GM18870 (cell line): Measurements from ENCODE around the gene TRPV4.

Source experiments
- ATAC-seq: cut with Tn5 transposase; IDR thresholded peaks from one replicate; pipeline ENCODE4 v1.9.1; 2021; ENCODE audit warnings: moderate library complexity; ENCODE audit not compliant: unreplicated experiment

The TRPV4 gene

DNA sequence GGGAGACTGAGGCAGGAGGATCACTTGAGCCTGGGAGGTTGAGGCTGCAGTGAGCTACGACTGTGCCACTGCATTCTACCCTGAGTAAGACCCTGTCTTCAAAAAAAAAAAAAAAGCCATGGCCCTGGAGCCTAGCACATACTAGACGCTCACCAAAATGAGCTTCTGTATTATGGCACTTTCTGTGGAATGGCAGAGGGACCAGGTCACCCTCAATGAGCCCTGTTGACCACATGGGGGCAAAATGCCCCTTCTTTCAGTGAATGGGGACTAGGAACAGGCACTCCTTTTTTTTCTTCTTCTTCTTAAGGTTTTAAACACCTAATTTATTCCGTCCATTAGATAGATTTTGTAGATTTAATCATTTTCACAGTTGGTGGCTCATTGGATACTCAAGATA, 69.1 kb downstream of the TRPV4 start:
- ATAC-seq: no peak

DNA sequence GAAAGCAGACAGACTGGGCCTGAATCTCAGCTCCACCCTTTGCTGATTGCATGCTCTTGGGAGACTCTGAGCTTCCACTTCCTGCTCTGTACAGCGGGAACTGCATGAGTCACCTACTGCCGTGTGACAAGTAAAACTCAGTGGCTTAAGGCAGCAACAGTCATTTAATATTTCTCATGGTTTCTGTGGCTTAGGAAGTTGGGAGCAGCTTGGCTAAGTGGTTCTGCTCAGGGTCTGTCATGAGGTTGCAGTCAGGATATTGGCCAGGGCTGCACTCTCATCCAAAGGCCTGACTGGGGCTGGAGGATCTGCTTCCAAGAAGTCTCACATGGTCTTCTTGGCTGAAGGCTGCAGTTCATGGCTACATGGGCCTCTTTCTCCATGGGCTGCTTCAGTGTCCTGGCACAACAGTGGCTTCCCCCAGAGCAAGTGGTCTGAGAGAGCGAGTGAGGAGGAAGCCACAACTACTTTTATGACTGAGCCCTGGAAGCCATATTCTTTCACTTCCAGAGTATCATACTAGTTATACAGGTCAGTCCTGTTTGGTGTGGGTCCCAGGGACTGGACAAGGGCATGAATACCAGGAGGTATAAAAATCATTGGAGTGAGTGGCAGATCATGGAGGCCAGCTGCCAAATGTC, 69.9 kb downstream of the TRPV4 start:
- ATAC-seq: no peak

DNA sequence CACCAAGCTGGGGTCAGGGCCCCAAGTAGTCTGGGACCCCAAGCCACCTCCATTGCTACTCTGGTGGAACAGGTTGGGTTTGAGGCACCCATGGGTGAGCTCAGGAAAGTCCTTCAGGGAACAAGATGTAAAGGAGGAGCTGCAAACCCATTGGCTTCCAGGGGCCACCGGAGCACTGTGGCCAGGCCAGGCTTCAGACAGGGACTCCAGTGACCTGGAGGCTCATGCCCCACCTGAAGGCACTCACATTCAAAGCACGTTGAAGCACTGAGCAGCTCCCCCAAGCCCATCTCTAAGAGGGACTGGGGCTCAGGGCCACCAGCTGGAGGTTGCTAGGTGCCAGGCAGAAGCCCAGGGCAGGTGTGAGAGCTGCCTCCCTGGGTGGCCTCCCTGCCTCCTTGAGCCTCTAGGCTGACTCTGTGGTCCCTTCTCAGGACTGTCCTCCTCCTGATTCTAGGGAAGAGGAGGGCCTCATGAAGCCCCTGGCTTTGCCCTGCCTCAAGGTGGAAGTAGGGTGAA, 70.5 kb downstream of the TRPV4 start:
- ATAC-seq: no peak

DNA sequence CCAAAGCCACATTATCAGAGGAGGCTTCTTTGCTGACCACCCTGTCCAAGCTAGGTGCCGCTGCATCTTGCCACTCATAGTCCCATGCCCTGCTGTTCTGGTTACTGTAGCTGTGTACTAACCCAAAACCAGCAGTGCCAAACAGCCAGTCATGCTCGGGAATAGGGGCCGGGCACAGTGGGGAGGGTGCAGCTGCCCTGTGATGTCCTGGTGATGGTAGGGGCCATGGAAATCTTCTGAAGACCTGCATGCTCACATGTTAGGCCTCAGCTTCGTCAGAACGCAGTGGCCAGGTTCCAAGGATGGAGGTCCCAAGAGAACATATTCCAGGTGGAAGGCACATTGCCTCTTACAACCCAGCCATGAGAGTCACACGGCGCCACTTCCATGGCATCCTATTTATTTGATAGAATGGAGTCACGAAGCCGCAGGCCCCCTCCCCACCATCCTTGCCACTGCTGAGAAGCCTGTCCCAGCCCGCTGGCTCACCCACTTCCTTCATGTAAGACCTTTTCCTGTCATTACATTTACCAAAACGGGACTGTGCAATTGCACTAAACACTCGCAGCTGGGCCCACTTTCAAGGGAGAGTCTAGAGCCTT, 71.0 kb downstream of the TRPV4 start:
- ATAC-seq: no peak

DNA sequence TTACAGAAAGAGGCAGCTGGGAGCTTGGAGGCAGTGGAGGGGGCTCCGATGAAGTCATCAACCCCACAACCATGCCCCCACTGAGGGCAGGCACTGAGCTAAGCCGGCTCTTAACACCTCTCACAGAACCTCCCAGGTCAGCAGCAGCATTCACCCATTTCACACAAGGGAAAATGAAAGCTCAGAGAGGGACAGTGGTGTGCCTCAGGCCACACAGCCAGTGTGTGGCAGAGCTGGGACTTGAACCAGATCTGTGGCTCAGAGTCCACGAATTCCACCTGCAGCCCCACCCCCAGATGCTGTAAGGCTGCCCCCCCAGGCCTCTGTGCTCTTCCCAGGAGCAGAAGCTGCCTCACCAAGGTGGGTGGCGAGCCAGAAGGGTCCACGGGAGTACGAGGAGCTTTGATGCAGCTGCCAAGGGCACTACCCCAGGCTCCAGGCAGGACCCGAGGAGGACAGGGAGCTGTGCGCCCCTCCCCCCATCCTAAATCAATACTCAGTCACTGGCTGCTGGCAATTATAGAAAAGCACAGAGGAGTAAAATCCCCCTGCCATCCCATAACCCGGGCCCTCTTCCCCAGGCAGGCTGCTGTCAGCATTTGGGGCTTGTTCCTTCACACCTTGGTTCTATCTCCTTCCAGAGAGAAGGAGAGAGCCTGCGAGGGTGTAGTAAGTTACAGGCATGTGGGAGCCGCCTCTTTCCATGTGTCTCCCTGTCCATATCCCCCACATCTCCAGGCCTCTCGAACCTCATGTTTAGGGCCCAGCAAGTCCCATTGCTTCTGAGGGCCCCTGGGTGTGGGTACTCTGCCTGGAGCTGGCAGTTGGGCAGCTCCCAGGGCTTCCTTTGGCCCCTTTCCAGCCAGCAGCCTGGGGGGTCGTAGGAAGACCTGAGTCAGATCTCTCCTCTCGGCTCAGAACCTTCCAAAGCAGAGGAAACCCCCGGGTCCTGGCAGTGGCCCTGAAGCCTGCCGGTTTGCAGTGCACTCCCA, 72.0 kb downstream of the TRPV4 start:
- no peak for ATAC-seq

DNA sequence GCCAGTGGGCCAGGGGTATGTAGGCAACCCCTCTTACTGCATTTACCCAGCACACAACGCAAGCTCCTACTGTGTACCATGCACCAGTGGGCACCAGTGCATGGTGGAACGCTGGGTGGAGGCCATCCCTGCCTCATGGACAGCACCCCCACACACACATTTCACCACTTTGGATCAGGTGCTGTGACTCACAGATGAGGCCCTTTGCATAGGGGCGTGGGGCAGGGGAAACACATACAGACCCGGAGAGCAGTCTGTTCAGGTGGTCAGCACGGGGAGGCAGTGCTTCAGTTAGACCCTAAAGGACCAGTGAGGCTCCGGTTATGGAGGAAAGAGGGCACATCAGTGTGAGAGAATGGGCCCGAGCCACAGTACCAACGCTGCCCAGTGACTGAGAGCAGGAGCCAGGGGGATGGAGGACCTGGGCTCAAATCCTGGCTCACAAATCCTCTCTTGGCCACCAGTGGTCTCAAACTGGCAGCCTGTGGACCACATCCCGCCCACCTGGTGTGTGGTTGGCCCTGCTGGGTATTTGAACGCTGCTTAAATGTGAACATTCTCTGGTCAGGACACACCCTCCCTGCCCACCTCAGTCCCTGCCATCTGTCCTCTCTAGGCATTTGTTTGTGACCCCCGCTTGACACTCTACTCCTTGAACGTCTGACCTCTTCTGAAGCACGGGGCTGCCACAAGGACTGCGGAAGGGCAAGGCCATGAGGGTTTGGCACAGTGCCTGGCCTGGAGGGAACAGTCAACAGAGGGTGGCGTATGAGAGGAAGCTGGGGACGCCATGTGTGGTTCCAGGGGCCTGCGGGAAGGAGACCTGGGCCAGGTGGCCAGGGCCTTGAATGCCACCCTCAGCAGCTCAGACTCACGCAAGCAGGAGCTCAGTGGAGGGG, 72.9 kb downstream of the TRPV4 start:
- no peak for ATAC-seq

DNA sequence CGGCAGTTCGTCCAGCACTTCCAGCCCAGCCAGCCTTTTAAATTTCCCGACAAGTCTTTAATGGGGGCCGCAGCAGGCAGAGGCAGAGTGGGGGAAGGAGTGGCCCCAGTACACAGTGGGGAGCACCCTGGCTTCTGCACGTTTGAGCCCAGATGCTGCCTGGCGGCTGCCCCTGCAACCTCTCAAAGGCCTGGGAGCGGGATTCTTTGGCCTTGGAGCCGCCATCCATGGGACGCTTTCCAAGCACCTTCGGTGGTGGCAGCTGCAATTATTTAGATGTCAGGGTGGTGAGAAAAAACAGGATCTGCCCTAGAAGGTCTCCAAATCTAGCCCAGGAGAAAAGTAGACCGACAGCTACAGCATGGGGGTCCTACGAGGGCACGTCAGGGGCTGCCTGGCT, 73.6 kb downstream of the TRPV4 start:
- no peak for ATAC-seq

DNA sequence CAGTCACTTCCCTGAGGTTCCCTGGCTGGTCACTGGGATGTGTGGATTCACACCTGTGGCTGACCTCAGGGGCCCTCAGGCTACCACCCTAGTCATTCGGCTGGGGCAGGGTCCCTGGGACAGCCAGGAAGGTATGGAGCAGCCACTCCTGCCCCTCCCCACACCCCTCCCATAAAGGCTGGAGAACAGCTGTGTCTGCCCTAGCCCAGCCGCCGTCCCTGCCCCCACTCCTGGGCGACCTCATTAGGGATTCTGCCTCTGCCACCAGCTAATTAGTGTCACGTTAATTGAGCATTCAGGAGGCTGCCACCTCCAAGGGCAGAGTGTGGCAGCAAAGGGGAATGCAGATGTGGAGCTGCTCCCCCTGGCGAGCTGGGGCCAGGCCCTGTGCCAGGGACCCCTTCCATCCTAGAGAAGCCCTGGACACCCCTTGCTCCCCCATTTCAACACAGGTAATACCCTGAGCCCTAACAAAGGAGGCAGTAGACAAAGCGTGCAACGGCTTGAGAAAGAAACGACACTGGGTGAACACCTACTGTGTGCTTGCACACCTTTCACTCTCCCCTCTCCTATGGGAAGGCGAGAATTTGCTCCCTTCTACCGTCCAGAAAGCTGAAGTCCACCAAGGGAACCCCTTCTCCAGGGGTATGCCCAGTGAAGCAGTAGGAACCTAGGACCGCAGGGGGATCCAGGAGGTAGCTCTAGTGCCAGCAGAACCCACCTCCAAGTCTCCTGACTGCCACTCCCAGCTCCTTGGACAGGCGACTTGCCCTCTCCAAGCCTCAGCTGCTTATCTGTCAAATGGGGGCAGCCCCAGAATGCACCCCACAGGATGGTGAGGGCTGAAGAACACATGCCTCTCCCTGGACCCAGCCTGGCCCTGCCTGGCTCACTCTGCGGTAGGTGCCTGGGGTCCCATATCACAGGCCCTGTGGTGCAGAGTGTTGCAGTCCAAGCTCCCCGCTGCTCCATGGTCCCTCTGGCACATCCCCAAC, 74.5 kb downstream of the TRPV4 start:
- no peak for ATAC-seq

DNA sequence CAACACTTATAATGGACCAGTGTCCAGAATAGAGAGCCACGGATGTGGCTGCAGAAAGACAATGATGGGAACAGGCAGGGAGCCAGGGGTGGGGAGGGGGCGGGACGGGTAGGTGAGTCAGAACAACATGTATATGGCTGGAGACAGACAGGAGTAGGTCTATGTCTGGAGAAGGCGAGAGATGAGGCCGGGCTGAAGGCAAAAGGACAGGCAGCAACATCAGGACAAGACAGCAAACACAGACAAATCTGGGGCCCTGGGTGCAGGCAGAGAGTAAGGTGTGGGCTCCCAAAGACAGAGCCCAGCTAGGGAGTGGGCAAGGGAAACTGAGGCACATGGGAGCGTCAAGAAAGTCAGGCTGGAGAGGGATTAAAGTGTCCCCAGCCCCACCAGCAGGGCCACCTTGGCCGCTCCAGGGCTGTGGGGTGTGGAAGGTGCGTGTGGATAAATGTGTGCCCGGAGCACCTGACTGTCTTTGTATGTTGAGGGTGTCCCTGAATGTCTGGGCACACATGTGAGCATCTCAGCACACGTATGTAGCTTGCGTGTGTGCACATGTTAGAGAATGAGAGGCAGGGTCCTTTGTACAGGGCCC, 75.4 kb downstream of the TRPV4 start:
- ATAC-seq: no peak

DNA sequence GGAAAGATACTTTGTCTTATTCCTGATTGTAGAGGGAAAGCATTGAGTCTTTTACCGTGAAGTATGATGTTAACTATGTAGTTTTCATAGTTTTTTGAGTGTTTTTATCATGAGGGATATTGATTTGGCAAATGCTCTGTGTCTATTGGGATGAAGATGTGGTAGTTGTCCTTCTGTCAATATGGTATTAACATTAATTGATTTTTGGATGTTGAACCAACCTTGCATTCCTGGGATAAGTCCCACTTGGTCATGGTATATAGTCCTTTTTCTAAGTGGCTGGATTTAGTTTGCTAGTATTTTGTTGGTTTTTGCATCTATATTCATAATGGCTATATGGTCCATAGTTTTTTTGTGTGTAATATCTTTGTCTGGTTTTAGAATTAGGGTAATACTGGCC, 76.7 kb downstream of the TRPV4 start:
- no peak for ATAC-seq

DNA sequence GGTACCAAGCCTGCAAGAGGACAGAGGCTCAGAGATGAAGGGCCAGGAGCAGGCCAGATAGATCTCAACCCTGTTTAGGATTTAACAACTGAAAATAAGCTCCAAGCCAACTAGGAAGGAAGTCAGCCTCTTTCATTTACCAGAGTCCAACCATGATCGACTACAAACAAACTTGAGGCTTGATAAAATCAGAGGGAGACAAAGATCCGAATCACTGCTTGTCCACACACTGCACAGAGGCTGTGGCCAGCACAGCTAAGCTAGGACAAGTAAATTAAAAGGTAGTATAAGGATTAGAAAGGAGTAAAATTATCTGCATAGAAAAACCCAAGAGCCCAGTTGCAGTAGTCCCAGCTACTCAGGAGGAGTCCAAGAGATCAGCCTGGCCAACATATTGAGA, 79.2 kb downstream of the TRPV4 start:
- no peak for ATAC-seq

DNA sequence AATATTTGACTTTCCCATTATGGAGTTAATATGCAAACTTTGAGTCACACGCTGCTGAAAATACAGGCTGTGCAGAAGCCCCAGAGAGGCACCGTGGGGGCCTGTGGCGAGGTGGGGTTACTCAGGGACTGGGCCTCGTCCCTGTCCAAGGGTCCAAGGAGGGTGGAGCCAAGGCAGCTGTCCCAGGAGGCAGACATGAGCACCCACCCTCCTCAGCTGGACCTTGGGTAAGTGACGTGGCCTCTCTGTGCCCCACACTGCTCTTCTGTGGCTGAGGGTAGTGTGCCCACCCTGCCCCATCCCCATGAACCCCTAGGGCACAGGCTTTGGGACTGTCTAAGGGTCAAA, 80.2 kb downstream of the TRPV4 start:
- ATAC-seq: no peak

DNA sequence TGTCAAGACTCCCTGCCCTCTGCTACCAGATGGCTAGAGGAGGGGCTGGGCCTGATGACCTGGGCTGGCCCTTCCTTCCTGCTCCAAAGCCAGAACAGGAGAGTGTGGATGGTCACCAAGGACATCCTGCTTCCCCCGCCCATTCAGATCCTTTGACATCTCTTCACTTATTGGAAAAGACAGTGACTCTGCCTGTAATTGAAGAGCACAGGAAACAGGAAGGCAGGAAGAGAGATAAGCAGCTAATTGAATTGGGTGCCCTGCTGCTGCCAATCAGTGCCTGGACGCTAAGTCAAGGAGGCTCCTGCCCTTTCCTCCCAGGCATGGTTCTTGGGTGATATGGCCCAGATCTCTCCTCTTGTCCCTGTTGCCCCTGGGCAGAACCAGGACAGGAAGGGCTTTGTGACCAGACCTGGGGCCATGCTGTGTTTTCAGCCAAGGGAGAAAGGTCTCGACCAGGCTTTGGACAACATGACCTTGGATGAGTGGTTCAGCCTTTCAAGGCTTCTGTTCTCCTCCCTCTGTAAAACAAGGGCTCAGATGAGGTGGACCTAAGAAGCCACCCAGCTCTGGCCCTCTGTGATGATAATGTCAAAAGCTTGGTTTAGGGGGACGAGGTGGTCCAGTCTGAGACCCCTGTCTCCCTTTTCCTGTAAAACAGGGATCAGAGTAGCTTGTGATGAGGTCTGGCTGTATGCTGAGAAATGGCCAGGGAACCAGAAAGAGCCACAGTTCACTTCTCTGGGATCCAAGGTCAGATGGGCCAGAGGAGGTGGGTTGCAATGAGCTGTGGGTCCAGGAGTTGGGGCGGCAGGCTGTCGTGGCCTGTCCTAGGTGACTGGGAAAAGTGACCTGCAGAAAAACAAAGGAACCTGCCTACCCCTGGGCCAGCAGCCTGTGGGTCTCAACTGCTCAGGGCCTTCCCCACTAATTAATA, 80.8 kb downstream of the TRPV4 start:
- ATAC-seq: no peak

DNA sequence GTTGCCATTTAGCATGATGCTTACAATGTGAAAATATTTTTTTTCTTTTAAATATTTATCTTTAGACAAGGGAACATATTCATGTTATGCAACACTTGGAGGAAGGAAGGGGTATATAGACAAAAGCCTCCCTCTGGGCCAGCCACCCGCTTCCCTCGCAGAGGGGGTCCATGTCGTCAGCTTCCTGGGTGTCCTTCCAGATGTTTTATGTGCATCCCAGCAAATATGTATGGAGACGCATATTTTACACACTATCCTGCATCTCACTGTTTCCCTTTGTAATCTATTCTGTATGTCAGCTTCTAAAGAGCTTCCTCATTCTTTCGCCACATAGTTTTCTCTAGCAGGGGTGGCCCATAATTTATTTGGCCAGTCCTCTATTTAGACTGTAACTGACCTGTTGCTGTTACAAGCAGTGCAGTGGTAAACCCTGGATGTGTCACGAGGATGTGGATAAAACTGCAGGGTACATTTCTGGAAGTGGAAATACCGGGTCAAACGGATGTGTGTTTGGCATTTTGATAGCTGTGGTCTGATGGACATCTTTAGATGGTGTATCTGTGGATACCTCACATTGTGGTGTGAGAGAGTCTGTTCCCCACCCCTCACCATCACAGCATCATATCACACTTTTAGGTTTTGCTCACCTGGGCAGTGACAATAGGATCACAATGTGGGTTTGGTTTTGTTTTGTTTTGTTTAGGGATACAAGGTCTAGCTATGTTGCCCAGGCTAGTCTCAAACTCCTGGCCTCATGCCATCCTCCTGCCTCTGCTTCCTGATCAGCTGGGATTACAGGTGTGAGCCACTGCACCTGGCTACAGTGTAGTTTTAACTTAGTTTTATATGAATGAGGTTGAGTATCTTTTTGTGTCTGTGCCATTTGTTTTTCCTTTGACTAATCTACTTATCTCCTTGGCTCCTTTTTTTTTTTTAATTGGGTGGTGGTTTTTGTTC, 87.9 kb downstream of the TRPV4 start:
- no peak for ATAC-seq

DNA sequence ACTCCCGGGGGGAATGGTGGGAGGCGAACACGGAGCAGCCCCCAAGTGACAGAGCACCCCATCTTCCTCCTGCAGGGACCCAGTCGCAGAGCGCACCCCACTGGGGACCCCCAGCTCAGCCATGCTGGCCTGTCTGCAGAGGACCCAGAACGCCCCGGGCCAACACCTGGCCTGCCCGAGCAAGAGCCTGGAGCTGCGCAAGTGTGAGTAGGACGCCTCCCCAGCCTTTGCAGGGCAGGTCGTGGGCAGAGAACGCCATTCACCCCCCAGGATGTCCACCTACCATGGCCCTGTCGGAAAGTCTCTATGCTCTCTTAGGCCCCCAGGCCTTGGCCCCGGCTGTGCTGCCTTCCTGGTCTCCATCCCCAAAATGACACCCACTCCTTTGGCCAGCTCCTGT, 89.2 kb downstream of the TRPV4 start:
- ATAC-seq: no peak

DNA sequence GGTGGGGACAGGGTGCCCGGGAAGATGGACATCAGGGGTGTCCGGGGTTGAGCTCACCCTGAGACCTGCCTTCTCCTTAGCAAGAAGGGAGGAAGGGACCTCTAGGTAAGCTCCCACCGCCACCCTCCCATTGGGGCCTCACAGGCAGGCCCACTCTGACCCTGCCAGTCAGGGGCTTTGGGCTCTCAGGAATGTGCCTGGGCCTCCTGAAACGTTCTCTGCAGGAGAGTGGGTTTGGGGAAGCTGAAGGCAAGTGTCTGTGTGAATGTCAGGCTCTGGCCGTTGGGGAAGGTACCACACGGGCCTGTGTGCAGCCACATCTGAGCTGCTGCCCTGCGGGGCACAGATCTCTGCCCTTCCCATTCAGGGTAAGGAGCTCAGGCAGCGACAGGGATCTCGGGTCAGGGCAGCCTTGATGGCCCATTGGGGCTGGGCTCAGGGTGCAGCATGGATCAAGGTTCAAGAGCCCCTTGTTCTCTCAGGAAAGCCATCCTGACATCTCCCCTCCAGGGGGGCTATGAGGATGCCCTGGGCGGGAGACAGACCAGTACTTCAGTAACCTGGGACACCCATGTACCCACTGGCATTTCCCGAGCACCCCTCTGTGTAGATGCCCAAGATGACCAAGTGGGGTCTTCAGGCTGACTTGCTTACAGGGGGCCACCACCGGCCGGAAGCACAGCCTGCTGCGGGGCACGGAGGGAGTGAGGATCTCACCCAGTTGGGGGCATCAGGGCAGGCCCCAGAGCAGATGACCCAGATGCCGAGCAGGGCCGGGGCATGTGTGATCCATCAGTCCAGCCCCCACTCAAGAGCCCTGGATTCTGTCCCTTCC, 89.9 kb downstream of the TRPV4 start:
- no peak for ATAC-seq
